GM21737 (cell line): ENCODE measurements around the gene LCN2.
A peak's percentile ranks its signal among the peaks of the same experiment; 100 is the strongest.

ENCODE experiments used
- ATAC-seq: cut with Tn5 transposase; IDR thresholded peaks from one replicate; pipeline ENCODE4 v1.9.1; 2021; ENCODE audit warnings: mild to moderate bottlenecking, moderate library complexity; ENCODE audit not compliant: unreplicated experiment

LCN2 gene

DNA sequence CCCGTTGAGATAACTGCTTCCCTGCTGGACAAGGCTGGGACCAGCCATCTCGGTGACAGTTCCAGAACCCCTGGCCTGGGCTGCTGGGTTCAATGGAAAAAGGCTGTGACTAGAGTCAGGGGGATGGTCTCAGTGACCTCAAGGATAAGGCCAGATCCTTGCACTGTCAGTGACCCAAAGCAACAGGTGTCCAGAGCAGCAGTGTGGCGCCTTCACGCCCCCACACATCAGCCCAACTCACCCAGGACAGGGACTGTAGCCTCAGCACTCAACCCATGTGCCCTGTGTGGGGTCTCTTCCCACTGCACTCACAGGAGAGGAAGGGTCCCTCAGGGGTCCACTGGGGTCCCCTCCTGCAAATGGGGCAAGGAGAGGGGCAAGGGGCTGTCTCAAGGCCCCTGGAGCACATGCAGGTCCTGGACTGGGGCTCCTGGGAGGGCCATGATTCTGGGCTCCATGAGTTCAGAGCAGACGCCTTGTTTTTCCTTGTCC, 698 bp upstream of the LCN2 start:
- ATAC-seq = no peak

DNA sequence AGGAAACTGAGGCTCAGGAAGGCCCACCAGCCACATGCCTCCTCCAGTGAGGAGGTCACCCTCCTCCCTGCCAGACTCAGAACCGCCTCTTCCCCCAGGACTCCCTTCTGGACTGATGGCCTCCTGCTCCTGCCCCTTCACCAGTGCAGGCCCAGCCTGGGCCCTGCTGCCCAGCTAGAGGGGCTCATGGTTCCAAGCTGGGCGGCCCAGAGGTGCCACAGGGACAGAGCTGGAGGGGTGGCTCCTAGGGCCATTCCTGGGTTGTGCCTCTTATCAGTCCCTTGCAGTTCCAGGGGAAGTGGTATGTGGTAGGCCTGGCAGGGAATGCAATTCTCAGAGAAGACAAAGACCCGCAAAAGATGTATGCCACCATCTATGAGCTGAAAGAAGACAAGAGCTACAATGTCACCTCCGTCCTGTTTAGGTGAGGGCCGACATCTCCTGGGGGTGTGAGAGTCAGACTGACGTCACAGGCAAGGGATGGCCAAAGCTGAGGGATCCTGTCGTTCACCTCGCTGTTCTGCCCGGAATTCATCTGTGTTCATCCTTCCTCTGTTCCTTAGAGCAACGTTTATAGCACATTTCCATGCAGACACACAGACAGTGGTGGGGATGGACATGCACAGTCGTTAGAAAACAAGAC, 819 bp downstream of the LCN2 start:
- ATAC-seq = no peak

DNA sequence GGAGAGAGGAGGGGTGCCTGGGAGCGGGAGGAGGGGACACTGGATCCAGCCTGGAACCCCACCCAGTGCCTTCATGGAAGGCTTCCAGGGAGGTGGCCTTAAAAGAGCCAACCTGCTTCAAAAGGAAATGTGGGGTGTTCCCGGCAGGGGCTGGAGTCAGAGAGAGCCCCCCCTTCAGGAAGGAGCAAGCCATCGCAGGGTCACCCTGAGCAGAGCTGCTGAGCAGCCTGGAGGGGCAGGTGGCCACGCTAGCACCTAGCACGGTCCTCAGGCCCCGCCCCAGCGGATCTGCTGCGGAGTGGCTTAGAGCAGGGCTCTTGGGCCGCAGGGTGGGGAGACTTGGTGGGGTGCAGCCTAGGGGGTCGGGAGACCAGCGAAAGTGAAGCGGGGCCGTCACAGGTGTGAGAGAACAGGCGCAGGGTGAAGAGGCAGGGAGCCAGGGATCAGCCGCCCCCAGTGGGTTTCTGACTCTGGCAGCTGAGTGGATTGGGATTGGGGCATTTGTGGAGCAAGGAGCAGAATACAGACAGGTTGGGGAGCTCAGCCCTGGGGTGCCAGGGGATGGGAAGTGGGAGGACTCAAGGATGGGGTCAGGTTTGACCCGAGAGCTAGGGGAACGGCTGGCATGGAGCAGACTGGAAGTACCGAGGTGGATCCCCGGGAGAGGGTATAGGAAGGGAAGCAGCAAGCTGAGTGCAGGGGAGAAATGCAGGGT, 1.5 kb downstream of the LCN2 start:
- ATAC-seq = no peak

DNA sequence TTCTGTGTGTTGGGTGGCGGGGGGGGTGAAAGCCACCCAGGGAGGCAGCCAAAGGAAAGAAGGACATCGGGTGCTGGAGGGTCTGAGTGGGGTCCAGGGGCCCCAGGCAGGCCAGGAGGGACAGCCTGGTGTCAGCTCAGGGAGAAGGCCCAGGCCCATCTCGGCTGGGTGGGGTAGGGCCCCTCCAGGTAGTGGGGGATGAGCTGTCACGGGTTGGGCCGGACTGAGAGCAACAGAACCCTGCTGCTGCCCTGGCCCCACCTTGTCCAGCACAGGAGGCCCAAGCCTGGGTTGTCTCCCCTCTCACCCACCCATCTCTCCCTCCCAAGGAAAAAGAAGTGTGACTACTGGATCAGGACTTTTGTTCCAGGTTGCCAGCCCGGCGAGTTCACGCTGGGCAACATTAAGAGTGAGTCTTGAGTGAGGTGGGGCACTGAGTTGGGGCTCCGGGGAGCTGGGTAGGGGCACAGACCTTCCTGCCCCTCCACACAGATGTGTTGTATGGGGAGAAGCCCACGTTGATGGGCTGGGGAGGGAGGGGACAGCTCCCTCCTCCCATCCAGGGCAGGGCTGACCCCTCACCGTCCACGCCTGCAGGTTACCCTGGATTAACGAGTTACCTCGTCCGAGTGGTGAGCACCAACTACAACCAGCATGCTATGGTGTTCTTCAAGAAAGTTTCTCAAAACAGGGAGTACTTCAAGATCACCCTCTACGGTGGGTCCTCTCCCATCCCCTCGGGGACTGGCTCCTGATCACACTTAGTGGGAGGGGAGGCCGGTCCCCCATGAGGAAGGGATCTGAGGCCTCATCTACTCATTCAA, 2.3 kb downstream of the LCN2 start:
- no peak for ATAC-seq

DNA sequence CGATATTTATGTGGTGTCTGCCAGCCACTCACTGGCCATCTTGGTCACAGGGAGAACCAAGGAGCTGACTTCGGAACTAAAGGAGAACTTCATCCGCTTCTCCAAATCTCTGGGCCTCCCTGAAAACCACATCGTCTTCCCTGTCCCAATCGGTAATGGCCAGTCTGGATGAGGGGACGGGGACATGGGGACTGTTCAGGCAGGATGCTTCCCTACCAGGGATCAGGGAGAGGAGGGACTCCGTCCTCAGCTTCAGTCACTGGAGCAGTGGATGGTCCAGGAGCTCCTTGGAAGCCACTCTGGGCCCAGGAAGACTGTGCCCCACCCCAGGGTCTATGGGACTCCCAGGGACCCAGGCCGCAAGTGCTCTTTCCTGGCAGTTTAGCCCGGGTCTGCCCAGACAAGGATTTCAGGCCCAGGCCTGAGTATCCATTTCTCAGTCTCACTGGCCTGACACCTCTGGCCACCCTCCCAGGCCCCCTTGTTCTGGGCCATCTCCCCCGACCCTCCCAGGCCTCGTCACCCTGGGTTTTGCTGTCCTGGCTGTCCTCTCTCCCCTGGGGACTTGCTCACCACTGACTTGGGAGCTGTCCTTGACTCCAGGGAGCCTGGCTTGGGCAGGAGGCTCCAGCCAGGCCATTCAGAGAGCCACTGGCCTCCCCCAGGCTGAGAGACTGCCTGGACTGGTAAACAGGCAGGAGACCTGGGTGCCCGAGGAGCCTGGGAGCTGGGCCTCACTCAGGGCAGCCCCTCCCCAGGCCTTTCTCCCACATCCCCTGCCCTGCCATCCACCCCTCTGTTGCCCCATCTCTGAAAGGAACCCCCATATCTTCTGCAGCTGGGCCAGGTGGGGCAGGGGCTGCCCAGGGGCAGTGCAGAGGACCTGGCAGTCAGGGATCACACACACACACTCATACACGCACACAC, 3.1 kb downstream of the LCN2 start:
- ATAC-seq = no peak

DNA sequence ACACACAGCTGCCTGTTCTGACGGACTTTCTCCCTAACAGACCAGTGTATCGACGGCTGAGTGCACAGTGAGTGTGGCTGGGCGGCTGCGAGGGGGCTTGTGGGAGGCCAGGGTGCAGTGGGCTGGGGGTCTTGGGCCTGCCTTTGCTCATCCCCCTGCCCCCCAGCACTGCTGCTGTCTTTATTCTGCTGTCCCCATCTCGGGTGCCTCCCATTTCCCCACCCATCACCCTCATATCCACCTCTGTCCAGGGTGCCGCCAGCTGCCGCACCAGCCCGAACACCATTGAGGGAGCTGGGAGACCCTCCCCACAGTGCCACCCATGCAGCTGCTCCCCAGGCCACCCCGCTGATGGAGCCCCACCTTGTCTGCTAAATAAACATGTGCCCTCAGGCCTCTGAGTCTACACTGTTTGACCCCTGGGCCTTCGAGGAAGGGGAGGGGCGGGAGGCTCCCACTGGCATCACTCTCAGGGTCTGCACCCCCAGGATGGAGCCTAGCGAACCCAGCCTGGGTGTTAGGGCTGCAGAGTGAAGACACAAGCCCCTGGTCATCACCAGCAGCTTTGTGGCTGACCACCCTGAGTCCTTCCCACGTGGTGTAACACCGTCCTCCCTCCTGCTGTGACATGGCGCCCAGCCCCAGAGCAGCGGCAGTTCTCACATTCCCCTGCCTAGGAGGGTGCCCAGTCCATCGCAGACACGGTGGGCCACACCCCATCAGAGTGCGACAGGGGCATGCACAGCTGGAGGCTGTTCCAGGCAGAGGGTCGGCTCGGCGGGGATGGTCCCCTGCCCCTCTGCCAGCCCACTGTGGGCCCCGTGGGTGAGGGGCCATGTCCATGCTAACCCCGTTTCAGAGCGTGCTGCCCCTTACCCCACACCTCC, 4.0 kb downstream of the LCN2 start:
- no peak for ATAC-seq

DNA sequence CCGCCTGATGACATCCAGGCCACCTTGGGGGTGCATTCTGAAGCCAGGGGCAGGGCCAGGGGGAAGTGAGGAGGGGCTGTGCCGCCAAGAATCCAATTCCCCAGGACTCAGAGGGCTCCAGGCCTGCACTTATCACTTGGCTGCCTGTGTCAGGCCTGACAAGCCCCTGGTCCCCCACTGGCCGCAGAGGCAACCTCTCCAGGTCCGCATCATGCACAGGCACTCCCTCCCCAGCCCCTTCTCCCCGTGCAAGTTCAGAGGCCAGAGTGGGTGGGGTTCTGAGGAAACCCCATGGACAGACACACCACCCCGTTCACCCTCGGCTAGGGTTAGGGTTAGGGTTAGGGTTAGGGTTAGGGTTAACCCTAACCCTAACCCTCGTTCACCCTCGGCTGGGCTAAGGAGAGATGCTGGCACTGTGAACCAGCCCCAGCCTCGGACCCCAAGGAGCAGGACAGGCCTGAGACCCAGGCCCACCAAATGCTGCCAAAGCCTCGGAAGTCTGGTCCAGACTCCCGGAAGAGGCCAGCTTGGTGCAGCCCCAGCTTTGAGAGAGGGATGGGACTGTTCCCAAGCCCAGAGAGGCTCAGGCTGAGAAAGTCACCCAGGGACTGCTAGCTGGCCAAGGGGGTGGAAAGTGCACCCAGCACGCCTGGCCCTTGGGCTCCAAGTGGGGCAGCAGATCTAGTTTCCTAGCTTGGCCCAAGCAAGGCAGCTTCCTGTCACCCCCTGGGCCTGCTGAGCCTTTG, 4.9 kb downstream of the LCN2 start:
- ATAC-seq = no peak

DNA sequence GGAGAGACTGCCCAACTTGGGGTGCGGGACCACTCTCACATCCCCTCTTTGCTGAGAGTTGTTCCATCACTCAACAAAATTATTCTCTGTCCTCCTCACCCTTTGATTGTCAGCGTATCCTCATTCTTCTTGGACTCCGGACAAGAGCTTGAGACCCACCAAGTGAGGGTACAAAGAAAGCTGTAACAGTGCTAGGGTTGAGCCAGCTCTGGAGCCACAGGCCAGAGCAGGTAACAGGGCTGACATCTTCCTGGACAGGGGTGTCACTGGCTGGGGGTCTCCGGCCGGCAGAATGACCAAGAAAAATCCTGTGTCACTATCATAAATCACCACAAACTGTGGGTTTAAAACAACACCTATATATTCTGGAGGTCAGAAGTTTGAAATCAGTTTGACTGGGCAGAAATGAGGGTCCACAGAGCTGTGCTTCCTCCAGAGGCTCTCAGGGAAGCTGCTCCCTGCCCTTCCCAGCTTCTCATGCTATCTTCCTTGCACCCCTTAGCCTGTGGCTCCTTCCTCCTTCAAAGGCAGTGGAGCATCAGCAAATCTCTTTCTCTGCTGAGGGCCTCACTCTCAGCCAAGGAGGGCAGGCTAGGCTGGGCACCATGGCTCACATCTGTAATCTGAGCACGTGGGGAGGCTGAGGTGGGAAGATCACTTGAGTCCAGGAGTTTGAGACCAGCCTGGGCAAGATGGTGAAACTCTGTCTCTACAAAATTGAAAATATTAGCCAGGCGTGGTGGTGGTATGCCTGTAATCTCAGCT, 6.7 kb downstream of the LCN2 start:
- ATAC-seq = no peak

DNA sequence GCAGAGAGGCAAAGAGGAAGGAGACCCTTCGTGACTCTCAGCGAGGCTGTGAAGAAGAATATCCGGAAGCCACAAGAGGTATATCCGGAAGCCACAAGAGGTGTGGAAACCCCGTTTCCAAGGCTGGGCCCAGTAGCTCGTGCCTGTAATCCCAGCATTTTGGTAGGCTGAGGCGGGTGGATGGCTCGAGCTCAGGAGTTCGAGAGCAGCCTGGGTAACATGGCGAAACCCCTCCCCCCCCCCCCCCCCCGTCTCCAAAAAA, 10.2 kb downstream of the LCN2 start:
- ATAC-seq = no peak

DNA sequence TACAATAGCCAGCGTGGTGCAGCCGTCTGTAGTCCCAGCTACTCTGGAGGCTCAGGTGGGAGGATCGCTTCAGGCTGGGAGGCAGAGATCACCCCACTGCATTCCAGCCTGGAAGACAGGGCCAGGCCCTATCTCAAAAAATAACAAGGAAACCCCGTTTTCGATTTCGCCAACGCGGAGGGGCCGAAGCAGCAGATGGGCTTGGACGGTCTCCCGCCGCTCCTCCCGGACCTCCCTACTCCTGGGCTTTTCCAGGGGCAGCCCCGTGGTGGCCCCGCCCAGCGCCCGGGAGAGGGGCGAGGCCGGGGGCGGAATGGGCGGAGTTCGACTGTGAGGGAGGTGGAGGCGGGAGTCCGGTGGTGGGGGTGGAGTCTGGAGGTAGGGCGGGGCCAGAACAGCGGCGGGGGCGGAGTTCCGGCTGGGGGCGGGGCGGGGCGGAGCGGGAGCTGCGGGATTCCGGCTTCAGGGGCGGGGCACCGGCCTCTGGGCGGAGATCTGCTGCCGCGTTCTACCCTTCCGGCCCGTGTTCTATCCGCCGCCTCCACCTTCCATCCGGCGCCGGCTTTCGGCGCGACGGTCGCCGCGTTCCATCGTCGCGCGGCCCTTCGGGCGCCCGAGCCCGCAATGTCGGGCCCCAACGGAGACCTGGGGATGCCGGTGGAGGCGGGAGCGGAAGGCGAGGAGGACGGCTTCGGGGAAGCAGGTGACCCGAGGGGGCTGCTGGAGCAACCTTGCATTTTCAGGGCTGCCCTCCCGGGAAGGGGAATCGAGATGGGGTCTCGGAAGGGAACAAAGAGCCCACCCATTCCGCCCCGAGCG, 10.7 kb downstream of the LCN2 start, which contains the start of gene BBLN:
Gene BBLN (plus strand): TSS at position 482 of the 819 bp plus-strand sequence. CDS start 143 bp downstream, at position 625.
- peak; percentile 70 for ATAC-seq

DNA sequence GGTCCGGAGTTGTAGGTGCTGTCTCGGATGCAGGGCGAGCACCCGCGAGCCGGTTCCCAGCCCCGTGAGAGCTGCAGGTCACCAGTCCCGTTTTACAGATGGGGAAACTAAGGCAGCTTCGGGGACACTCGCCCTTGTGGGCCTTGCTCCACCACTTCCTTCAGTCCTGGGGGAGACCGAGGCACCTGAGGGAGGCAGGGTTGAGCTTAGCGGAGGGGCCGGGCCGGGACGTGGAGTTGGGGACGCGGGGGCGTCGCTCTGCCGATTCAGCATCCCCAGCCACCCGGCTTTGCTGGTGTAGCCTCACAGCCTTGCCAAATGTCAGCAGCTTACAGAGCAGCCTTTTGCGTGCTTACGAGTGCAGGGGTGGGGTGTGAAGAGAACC, 11.3 kb downstream of the LCN2 start:
- ATAC-seq = peak; percentile 3

DNA sequence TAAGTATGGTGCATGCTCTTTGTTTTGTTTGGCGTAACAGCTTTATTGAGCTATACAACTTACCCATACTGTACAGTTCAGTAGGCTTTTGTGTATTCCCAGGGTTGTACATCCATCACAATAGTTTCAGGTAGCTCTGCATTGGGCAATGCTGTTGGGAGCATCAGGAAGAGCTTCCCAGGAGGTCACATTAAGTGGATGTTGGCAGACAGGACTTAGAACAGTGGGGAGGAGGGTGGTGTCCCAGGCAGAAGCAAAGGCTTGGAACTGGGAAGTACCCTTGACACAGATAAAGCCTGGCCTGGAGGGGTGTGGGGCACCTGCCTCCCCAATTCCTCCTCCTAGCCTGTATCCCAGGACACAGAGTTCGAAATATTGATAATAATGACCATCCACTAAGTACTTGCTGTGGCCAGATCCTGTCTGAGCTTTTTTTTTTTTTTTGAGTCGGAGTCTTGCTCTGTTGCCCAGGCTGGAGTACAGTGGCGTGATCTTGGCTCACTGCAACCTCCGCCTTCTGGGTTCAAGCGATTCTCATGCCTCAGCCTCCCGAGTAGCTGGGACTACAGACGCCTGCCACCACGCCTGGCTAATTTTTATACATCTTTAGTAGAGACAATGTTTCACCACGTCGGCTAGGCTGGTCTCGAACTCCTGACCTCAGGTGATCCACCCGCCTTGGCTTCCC, 12.1 kb downstream of the LCN2 start:
- no peak for ATAC-seq

DNA sequence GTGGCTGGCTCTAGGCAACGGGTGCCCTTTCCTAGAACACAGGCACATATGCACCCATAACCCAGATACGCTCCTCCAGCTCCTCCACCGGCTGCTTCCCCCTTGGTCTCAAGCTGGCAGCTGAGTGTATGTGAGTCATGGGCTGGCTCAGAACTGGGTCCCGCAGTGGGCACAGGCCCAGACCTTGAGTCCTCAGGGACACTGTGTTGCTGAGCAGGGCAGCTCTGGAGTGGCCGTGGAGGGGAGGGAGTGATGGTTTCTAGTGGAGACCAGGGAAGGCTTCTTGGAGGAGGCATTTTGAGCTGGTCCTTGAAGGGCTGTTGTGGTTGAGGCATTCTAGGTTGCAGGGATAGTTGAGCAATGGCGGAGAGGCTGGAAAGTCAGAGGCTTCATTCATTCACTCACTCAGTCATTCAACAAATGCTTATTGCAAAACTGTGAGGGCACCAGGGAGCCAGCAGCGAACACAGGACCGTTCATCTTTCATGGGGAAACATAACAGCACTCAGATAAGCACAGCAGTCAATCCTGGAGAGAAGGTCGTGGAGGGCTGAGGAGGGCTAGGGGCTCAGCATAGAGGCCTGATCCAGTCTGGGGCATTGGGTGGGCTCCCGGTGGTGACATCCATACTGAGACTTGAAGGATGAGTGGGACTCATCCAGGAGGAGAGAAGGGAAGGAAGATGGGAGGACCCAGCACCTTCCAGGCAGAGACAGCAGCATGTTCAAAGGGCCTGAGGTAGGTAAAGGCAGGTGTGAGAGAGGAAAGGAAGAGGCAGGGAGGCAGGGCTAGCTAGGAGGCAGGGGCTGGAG, 13.2 kb downstream of the LCN2 start:
- no peak for ATAC-seq

DNA sequence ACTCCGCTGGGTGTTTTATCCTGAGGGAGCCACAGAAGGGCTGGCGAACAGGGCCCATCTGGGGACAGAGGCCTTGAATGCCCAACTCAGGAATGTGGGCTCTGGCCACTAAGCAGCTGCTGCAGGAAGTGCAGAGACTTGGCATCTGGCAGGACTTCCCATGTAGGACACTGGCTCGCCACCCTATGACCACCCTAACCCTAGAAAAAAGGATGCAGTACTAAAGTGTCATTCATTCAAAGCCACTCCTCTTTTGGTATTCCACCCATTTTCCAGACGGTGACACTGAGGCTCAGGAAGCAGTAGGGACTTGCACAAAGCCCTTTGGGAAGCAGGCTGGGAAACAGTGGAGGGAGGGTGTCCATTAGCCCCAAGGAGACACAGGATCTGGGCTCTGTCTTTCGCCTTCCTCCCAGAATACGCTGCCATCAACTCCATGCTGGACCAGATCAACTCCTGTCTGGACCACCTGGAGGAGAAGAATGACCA, 13.8 kb downstream of the LCN2 start:
- ATAC-seq = no peak

DNA sequence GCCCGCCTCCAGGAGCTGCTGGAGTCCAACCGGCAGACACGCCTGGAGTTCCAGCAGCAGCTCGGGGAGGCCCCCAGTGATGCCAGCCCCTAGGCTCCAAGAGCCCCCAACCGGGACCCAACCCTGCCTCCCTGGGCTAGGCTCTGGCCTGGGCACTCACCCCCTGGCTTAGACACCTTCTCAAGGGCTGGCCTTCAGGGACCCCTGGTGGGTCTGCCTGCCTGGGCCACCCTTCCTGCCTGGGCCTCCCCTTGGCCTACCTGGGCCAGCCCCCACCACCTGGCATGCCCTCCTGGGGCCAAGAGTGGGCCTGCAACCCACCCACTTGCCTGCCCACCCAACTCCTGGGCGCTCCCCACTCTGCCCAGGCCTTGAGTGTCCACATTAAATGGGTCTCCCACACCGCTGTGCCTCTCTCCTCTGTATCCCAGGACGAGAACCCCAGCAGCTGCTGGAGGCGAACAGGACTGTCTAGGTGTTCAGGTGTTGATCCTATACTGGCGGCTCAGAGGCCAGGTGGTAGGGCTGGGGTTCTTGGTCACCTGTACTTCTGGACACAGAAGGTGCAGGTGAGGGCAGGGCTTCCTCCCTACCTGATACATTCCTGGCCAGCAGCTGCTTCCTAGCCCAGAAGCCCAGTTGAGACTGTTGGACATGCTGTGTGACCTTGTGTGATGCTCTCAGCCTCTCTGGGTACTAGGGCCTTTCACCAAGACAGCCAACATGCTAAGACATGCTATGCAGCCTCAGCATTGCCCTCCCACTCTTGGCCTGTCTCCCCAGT, 14.5 kb downstream of the LCN2 start:
- ATAC-seq = no peak
